ENCODE results near the gene PCDH9.

Gene PCDH9

GRCh38 chr13:66397133-66397532 lies 833.0 kb downstream of the PCDH9 start:
- Histone ChIP-seq H3K27me3 (replicated peaks; ENCODE audit: control insufficient read depth, insufficient read depth, low read length) (no peaks in the 10 kb centered on the region), H3K36me3 (ENCODE audit: control insufficient read depth, insufficient read depth, low read length) (no peaks in the 10 kb centered on the region), H3K4me3 (replicated peaks; ENCODE audit: low read depth, low read length) (no peak overlapping the region)
- TF ChIP-seq CTCF (IDR thresholded peaks at IDR 0.05; ENCODE audit: insufficient read depth, low read length, poor library complexity, severe bottlenecking), result no peak
- DNase-seq (ENCODE audit: extremely low read depth, insufficient read length), result no peak

GRCh38 chr13:66391322-66391721 lies 838.8 kb downstream of the PCDH9 start:
- TF ChIP-seq CTCF (IDR thresholded peaks at IDR 0.05; ENCODE audit: insufficient read depth, low read length, poor library complexity, severe bottlenecking), result no peak
- Histone ChIP-seq H3K4me3 (replicated peaks; ENCODE audit: low read depth, low read length) (no peak overlapping the region), H3K27me3 (replicated peaks; ENCODE audit: control insufficient read depth, insufficient read depth, low read length) (no peaks in the 10 kb centered on the region), H3K36me3 (ENCODE audit: control insufficient read depth, insufficient read depth, low read length) (no peaks in the 10 kb centered on the region)
- no peak for DNase-seq (ENCODE audit: extremely low read depth, insufficient read length)

- no peak for TF ChIP-seq CTCF (IDR thresholded peaks at IDR 0.05; ENCODE audit: insufficient read depth, low read length, poor library complexity, severe bottlenecking)
- Histone ChIP-seq H3K36me3 (ENCODE audit: control insufficient read depth, insufficient read depth, low read length) (no peaks in the 10 kb centered on the region), H3K4me3 (replicated peaks; ENCODE audit: low read depth, low read length) (no peak overlapping the region), H3K27me3 (replicated peaks; ENCODE audit: control insufficient read depth, insufficient read depth, low read length) (no peaks in the 10 kb centered on the region)
- no peak for DNase-seq (ENCODE audit: extremely low read depth, insufficient read length)
Observed at GRCh38 chr13:66378894-66379293, 851.2 kb downstream of the PCDH9 start.

- no peaks in the 10 kb centered on the region for H3K36me3 ChIP-seq (ENCODE audit: control insufficient read depth, insufficient read depth, low read length)
- no peak for TF ChIP-seq CTCF (IDR thresholded peaks at IDR 0.05; ENCODE audit: insufficient read depth, low read length, poor library complexity, severe bottlenecking)
- DNase-seq (ENCODE audit: extremely low read depth, insufficient read length), result no peak
- H3K4me3 ChIP-seq (replicated peaks; ENCODE audit: low read depth, low read length), result no peak overlapping the region
- H3K27me3 ChIP-seq (replicated peaks; ENCODE audit: control insufficient read depth, insufficient read depth, low read length), result no peaks in the 10 kb centered on the region
Observed at GRCh38 chr13:66377569-66377968, 852.6 kb downstream of the PCDH9 start.

- TF ChIP-seq CTCF (IDR thresholded peaks at IDR 0.05; ENCODE audit: insufficient read depth, low read length, poor library complexity, severe bottlenecking), result no peak
- no peak overlapping the region for H3K4me3 ChIP-seq (replicated peaks; ENCODE audit: low read depth, low read length)
- H3K27me3 ChIP-seq (replicated peaks; ENCODE audit: control insufficient read depth, insufficient read depth, low read length), result no peaks in the 10 kb centered on the region
- no peaks in the 10 kb centered on the region for H3K36me3 ChIP-seq (ENCODE audit: control insufficient read depth, insufficient read depth, low read length)
- DNase-seq (ENCODE audit: extremely low read depth, insufficient read length), result no peak
Observed at GRCh38 chr13:66375756-66376155, 854.4 kb downstream of the PCDH9 start.

- no peak overlapping the region for H3K4me3 ChIP-seq (replicated peaks; ENCODE audit: low read depth, low read length)
- TF ChIP-seq CTCF (IDR thresholded peaks at IDR 0.05; ENCODE audit: insufficient read depth, low read length, poor library complexity, severe bottlenecking), result no peak
- DNase-seq (ENCODE audit: extremely low read depth, insufficient read length), result no peak
- no peaks in the 10 kb centered on the region for H3K27me3 ChIP-seq (replicated peaks; ENCODE audit: control insufficient read depth, insufficient read depth, low read length)
- no peaks in the 10 kb centered on the region for H3K36me3 ChIP-seq (ENCODE audit: control insufficient read depth, insufficient read depth, low read length)
Observed at GRCh38 chr13:66369666-66370065, 860.5 kb downstream of the PCDH9 start.
